ENCODE results near the gene ZNF286A.
"Not testable (repeated sequence)": the region's sequence is repeated elsewhere in the genome, so short reads cannot be mapped to it uniquely, and the experiment has no call there.

ZNF286A gene

GRCh38 chr17:15699413-15699924 lies at the start of gene ZNF286A:
Gene ZNF286A, plus strand, starts transcription at chr17:15699752. Its CDS starts 578 bp downstream, at chr17:15700330.
- in situ Hi-C loops (cut with MboI; ENCODE audit: low pct_unique_long_range_greater_than_20kb, low sequenced_read_pairs) = not testable (repeated sequence)
- DNase-seq = peak; percentile 100

- DNase-seq = no peak
- in situ Hi-C loops (cut with MboI; ENCODE audit: low pct_unique_long_range_greater_than_20kb, low sequenced_read_pairs) = no loop called here
Measured at GRCh38 chr17:15649861-15650421, 49.6 kb upstream of the ZNF286A start.

DNA sequence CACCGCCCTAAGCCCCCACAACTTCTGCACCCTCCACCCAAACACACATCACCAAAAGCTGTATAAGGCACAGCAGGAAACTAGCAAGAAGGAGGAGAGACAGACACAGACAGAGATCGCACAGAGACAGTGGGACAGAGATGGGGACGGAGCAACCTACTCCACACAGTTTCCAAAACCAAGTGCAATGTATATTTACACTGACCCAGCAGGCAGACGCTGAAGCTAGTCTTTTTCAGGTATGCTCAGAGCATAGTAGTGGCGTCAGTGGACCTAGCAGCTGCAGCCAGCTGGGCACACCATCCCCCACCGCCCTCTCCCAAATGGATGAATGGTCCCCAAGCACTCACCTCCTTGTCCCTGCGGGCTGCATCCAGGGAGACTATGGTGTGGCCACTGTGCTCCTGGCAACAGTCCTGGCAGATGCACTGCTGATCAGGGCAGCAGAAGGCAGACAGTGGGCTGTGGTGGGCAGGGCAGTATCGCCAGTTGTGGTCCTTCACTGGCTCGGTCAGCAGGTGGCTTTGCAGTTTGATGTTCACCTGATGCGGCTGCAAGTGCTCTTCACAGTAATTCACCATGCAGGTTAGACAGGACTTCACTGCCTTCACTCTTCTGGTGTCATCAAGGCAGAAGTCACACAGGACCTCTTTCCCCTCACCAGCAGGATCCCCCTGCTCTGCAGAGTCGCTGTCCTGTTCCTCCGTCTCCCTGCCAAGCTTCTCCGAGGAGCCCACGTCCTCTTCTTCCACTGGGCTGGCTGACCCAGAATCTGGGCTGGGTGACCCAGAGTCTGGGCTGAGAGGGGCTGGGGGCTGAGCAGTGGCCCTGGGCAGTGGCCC lies 48.6 kb upstream of the ZNF286A start:
- in situ Hi-C loops (cut with MboI; ENCODE audit: low pct_unique_long_range_greater_than_20kb, low sequenced_read_pairs) = no loop called here
- DNase-seq = no peak

- in situ Hi-C loops (cut with MboI; ENCODE audit: low pct_unique_long_range_greater_than_20kb, low sequenced_read_pairs) = no loop called here
- peak; percentile 94 for DNase-seq
Measured at GRCh38 chr17:15651583-15652110, 47.9 kb upstream of the ZNF286A start.

- in situ Hi-C loops (cut with MboI; ENCODE audit: low pct_unique_long_range_greater_than_20kb, low sequenced_read_pairs) = no loop called here
- DNase-seq = no peak
Measured at GRCh38 chr17:15652960-15653359, 46.6 kb upstream of the ZNF286A start.

DNA sequence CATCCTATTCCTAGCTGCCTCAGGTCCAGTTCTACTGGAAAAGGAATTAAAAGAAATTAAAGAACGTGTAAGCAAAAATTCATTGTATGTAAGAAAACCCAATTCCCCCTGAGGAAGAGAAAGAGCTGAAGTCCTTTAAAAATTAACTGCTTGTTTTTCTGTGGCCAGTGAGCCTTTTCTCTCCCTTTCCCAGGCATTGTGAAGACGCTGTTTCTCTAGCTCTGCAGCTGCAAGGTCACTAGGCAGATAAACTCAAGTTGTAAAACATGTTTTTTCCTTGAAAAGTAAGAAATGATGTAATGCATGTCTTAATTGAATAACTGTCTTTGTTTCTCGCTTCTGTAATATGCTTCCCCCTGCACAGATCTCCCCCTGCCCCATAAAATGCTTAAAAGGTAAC lies 45.2 kb upstream of the ZNF286A start:
- DNase-seq; in situ Hi-C loops (cut with MboI; ENCODE audit: low pct_unique_long_range_greater_than_20kb, low sequenced_read_pairs): not testable (repeated sequence)

DNA sequence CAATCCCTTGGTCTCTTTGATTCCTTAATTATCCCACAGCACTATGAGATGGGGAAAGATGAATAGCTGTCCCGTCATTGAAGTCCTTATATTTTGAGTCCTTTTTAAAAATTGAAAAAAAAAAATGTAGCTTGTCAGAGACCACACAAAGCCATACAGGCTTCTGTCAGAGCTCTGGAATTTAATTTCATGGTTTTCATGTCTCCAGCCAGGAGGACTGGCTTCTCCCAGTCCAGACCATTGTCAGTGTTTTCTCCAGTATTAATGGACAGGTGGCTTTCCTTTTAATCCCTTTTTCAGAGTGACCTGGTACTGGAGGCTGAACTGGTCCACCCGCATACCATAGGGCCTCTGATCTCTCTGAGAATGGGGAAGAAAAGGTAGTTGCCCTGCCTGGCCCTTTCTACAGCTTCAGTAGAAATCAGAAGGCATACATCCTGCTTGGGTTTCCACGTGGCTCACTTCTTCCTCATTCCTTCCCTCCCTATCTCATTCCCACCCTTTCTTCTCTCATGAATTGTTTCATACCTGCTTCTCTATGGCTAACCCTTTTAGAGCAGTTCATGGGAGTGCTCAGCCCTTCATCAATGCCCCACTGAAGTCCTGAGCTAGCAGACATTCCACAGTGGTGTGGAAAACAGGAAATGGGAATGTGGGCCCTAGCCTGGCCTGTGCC lies 44.5 kb upstream of the ZNF286A start:
- peak; percentile 26 for DNase-seq
- in situ Hi-C loops (cut with MboI; ENCODE audit: low pct_unique_long_range_greater_than_20kb, low sequenced_read_pairs) = no loop called here

- in situ Hi-C loops (cut with MboI; ENCODE audit: low pct_unique_long_range_greater_than_20kb, low sequenced_read_pairs) = no loop called here
Measured at GRCh38 chr17:15657868-15658267, 41.7 kb upstream of the ZNF286A start.

DNA sequence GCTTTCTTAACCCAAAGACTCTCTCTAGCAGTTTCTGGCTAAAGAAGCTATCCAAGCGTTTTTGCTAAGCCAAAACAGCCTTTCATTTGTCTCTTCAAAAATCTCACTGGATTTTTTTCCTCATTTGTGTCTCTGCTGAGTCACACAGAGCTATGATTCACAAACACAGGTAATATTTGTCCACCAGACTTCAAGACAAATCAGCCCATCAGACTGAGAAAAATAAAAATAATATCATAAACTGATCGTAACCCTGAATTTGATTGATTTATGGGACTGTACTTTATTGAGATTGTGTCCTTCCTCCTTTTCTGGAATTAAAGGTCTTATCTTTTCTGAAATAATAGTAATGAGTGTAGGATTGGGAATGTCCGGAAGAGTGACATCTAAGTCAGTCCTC lies 41.3 kb upstream of the ZNF286A start:
- in situ Hi-C loops (cut with MboI; ENCODE audit: low pct_unique_long_range_greater_than_20kb, low sequenced_read_pairs) = no loop called here
- no peak for DNase-seq

More at GRCh38 chr17:15657868-15658267, 41.7 kb upstream of the ZNF286A start:
- no peak for DNase-seq

- no peak for DNase-seq
- in situ Hi-C loops (cut with MboI; ENCODE audit: low pct_unique_long_range_greater_than_20kb, low sequenced_read_pairs) = no loop called here
Measured at GRCh38 chr17:15659236-15659635, 40.3 kb upstream of the ZNF286A start.

DNA sequence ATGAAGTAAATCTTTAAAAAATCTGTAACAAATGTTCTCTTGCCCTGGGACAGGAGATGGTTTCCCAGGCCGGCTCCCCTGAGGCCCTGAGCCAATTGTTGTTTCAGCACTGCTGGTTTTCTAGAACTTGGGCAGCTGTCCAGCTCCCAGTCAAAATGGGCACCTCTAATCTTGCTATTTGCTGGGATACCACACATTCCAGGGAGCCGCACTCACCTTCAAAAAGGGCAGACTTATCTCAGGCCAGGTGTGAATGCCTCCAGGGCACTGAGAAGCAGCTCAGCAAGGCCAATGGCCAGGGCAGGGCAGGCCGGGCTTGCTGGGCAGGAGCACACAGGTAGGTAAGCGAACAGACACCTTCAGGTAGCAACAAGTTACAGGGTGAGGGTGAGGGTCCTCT lies 39.9 kb upstream of the ZNF286A start:
- in situ Hi-C loops (cut with MboI; ENCODE audit: low pct_unique_long_range_greater_than_20kb, low sequenced_read_pairs) = no loop called here
- no peak for DNase-seq

- in situ Hi-C loops (cut with MboI; ENCODE audit: low pct_unique_long_range_greater_than_20kb, low sequenced_read_pairs) = no loop called here
- no peak for DNase-seq
Measured at GRCh38 chr17:15660077-15660476, 39.5 kb upstream of the ZNF286A start.

DNA sequence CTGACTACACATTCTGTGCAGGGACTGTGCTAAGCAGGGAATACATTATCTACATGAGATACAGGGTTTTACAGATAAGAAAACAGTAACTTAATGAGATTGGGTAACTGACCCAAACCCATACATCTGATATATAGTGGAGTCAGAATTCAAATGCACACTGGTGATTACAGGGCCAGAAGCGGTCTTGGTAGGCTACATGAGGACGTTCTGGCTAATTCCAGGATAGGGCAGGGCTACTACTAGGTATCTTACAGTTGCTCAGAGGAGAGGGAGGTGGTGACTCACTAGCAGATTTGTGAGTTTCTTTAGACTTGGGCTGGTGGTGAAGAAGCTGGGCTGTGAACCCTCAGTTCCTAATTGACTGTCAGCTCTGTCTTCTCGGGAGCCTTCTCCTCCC lies 36.9 kb upstream of the ZNF286A start:
- DNase-seq = no peak
- in situ Hi-C loops (cut with MboI; ENCODE audit: low pct_unique_long_range_greater_than_20kb, low sequenced_read_pairs) = no loop called here

DNA sequence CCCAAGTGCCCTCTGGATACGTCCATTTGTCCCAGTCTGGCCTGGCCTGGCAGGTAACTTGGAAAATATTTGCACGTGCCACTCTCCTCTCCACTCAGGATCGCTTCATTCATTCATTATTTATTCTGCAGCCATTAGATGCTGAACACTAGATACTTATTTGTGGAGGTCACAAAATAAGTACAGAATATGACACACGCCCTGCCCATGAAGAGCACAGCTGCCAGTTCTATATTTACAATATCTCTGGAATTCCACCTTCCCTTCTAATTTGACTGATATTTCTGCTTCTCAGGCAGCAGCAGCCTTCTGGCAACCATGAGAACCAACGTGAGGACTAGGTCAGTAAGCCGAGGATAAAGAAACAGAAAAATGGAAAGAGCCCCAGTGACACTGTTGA lies 36.4 kb upstream of the ZNF286A start:
- in situ Hi-C loops (cut with MboI; ENCODE audit: low pct_unique_long_range_greater_than_20kb, low sequenced_read_pairs) = no loop called here
- no peak for DNase-seq

DNA sequence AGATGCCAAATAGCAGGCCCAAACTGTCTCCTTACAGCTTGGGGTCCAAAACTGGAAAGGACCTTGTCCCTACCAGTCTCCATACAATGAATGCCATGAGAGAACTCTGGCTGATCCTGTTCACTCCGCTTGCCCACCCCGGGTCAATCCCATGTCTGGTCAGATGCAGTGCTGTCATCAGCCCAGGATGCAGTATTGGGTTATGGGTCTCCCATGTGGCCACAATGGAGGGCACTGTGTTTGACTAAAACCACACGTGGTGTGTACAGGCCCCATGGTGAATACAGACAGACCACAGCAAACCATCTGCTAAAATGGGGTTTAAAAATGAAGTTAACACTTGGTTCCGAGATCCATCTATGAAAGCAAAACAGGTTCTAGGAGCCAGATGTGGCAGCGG lies 35.9 kb upstream of the ZNF286A start:
- in situ Hi-C loops (cut with MboI; ENCODE audit: low pct_unique_long_range_greater_than_20kb, low sequenced_read_pairs) = no loop called here
- DNase-seq = no peak

- in situ Hi-C loops (cut with MboI; ENCODE audit: low pct_unique_long_range_greater_than_20kb, low sequenced_read_pairs); DNase-seq: not testable (repeated sequence)
Measured at GRCh38 chr17:15669526-15669925, 30.0 kb upstream of the ZNF286A start.

- DNase-seq; in situ Hi-C loops (cut with MboI; ENCODE audit: low pct_unique_long_range_greater_than_20kb, low sequenced_read_pairs): not testable (repeated sequence)
Measured at GRCh38 chr17:15674640-15675039, 24.9 kb upstream of the ZNF286A start.

- DNase-seq; in situ Hi-C loops (cut with MboI; ENCODE audit: low pct_unique_long_range_greater_than_20kb, low sequenced_read_pairs): not testable (repeated sequence)
Measured at GRCh38 chr17:15675991-15676390, 23.6 kb upstream of the ZNF286A start.

- in situ Hi-C loops (cut with MboI; ENCODE audit: low pct_unique_long_range_greater_than_20kb, low sequenced_read_pairs); DNase-seq: not testable (repeated sequence)
Measured at GRCh38 chr17:15683135-15683534, 16.4 kb upstream of the ZNF286A start.

Measured in KBM-7 (cell line).